WTC11 (cell line): ENCODE measurements around the gene ADRB2. TPM values are rescaled to one million over a fixed set of nuclear protein-coding genes. Genes with fewer than 3 reads are reported as not detected.

Experiments used
- ATAC-seq: fragments of 200-7000 bp; cut with Tn5 transposase; 2 replicates; pipeline ENCODE4 v1.10.0; 2021; ENCODE audit warnings: mild to moderate bottlenecking, moderate library complexity
- CTCF ChIA-PET: fragments of 300-600 bp; sonication (Branson Sonifier 250); formaldehyde crosslinking; loops from one replicate; lab custom pipeline; 2021; ENCODE audit warnings: antibody characterized with exemption; lab: Charles Lee
- POLR2A ChIA-PET: fragments of 350-600 bp; sonication (Branson Sonifier 250); formaldehyde crosslinking; loops from one replicate; lab custom pipeline; 2021; ENCODE audit warnings: antibody characterized with exemption; lab: Charles Lee
- DNase-seq: peaks from one replicate; pipeline ENCODE4 v3.0.0; 2021; ENCODE audit warnings: low spot score
- H3K27ac Mint-ChIP-seq: 2 replicates; pipeline ENCODE4 v1.8.0; 2021; ENCODE audit warnings: mixed read lengths
- H3K27me3 Mint-ChIP-seq: 2 replicates; pipeline ENCODE4 v1.8.0; 2021; ENCODE audit warnings: low read depth, mild to moderate bottlenecking, moderate library complexity, mixed read lengths
- H3K36me3 Mint-ChIP-seq: 2 replicates; pipeline ENCODE4 v1.8.0; 2021; ENCODE audit warnings: mixed read lengths
- H3K4me1 Mint-ChIP-seq: 2 replicates; pipeline ENCODE4 v1.8.0; 2022; ENCODE audit warnings: mixed read lengths
- H3K4me3 Mint-ChIP-seq: 2 replicates; pipeline ENCODE4 v1.8.0; 2021; ENCODE audit warnings: mild to moderate bottlenecking, moderate library complexity, mixed read lengths
- H3K9me3 Mint-ChIP-seq: 2 replicates; pipeline ENCODE4 v1.8.0; 2021; ENCODE audit warnings: mixed read lengths
- CREB1 ChIP-seq: sonication (generic); formaldehyde crosslinking; IDR thresholded peaks from 2 replicates; pipeline ENCODE4 v1.8.0; 2023; ENCODE audit warnings: mild to moderate bottlenecking, missing genetic modification reagents
- ELF4 ChIP-seq: sonication (generic); formaldehyde crosslinking; IDR thresholded peaks from 2 replicates; pipeline ENCODE4 v1.8.1; 2022; ENCODE audit warnings: low read depth, mild to moderate bottlenecking, moderate library complexity, missing genetic modification reagents
- FOXJ3 ChIP-seq: sonication (generic); formaldehyde crosslinking; IDR thresholded peaks from 2 replicates; pipeline ENCODE4 v1.9.0; 2021; ENCODE audit warnings: missing genetic modification reagents, mild to moderate bottlenecking, borderline replicate concordance
- FOXP1 ChIP-seq: sonication (generic); formaldehyde crosslinking; IDR thresholded peaks from 2 replicates; pipeline ENCODE4 v1.8.0; 2022; ENCODE audit warnings: missing genetic modification reagents, mild to moderate bottlenecking, moderate library complexity, borderline replicate concordance
- GABPB1 ChIP-seq: sonication (generic); formaldehyde crosslinking; IDR thresholded peaks from 2 replicates; pipeline ENCODE4 v1.8.1; 2023; ENCODE audit warnings: mild to moderate bottlenecking, missing genetic modification reagents
- JAZF1 ChIP-seq: fragments of 250-450 bp; sonication (Bioruptor Pico); IDR thresholded peaks from 2 replicates; pipeline ENCODE4 v1.9.0; 2021; ENCODE audit warnings: moderate library complexity, mild to moderate bottlenecking, inconsistent platforms
- MXD4 ChIP-seq: fragments of 250-450 bp; sonication (Bioruptor Pico); IDR thresholded peaks from 2 replicates; pipeline ENCODE4 v1.8.0; 2021; ENCODE audit warnings: mild to moderate bottlenecking, moderate library complexity, borderline replicate concordance
- SMAD4 ChIP-seq: sonication (generic); formaldehyde crosslinking; IDR thresholded peaks from 2 replicates; pipeline ENCODE4 v1.8.0; 2022; ENCODE audit warnings: mild to moderate bottlenecking, missing genetic modification reagents
- TEAD1 ChIP-seq: sonication (generic); formaldehyde crosslinking; IDR thresholded peaks from 2 replicates; pipeline ENCODE4 v1.8.0; 2022; ENCODE audit warnings: mild to moderate bottlenecking, missing genetic modification reagents
- ZNF138 ChIP-seq: sonication (generic); formaldehyde crosslinking; conservative IDR thresholded peaks from 2 replicates; pipeline ENCODE4 v1.8.1; 2022; ENCODE audit warnings: mild to moderate bottlenecking, moderate library complexity, missing genetic modification reagents
- ZNF263 ChIP-seq: sonication (generic); formaldehyde crosslinking; IDR thresholded peaks from 2 replicates; pipeline ENCODE4 v1.8.1; 2022; ENCODE audit warnings: low read depth, mild to moderate bottlenecking, moderate library complexity, missing genetic modification reagents
- total RNA-seq: library from RNA; stranded (reverse); gene quantifications from 3 replicates; pipeline ENCODE4 v1.2.3, GENCODE V29; 2021
- TF ChIP-seq, protein P1 (sequence below): sonication (generic); formaldehyde crosslinking; IDR thresholded peaks from 2 replicates; pipeline ENCODE4 v1.8.1; 2023; ENCODE audit warnings: mild to moderate bottlenecking, missing genetic modification reagents, borderline replicate concordance
- TF ChIP-seq, protein P2 (sequence below): sonication (generic); formaldehyde crosslinking; IDR thresholded peaks from 2 replicates; pipeline ENCODE4 v1.8.1; 2023; ENCODE audit warnings: mild to moderate bottlenecking, missing genetic modification reagents, moderate library complexity
- TF ChIP-seq, protein P3 (sequence below): fragments of 250-450 bp; sonication (Bioruptor Pico); IDR thresholded peaks from 2 replicates; pipeline ENCODE4 v1.9.0; 2021; ENCODE audit warnings: mild to moderate bottlenecking
- TF ChIP-seq, protein P4 (sequence below): sonication (generic); formaldehyde crosslinking; IDR thresholded peaks from 2 replicates; pipeline ENCODE4 v1.8.1; 2023; ENCODE audit warnings: mild to moderate bottlenecking, moderate library complexity, missing genetic modification reagents
- TF ChIP-seq, protein P5 (sequence below): fragments of 200-600 bp; IDR thresholded peaks from 2 replicates; pipeline ENCODE4 v1.8.0; 2022; ENCODE audit warnings: antibody characterized with exemption
- TF ChIP-seq, protein P6 (sequence below): sonication (generic); formaldehyde crosslinking; IDR thresholded peaks from 2 replicates; pipeline ENCODE4 v1.8.0; 2023; ENCODE audit warnings: missing genetic modification reagents, mild to moderate bottlenecking, borderline replicate concordance

The ADRB2 gene
- total RNA-seq, 1 experiment from 2014 or later, result 1.2 TPM

DNA sequence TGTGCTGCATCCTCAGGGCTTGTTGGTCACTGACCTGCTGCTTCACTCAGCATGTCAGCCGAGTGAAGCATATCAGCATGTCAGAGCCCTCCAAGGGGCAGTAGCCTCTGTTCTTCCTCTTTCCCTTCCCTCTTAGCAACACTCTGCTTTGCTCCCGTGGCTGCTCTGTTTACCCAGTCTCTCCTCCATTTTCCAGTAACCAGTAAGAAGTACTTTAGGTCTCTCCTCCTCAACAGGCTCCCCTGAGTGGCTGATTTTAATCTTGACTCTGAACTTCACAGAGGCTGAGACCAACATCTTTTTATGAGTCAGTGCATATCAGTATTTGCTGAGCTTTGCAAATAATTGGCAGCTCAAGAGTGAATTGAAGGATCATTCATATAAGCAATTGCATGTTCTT, 18.6 kb upstream of the ADRB2 start:
- Mint-ChIP-seq H3K27me3 (no peaks in the 10 kb centered on the region), H3K27ac (0 out of 2 replicates have a peak overlapping the region, but pooled peaks have one; percentile 20), H3K9me3 (peaks cover 4% of the 10 kb centered on the region; the same call in 1 of the 2 replicates), H3K36me3 (no peaks in the 10 kb centered on the region), H3K4me3 (no peak overlapping the region), H3K4me1 (peaks cover 19% of the 10 kb centered on the region)
- ChIA-PET POLR2A (no interaction called here), CTCF (no interaction called here)
- TF ChIP-seq MXD4 (CRISPR knock-in tag) (no peak), SMAD4 (no peak), JAZF1 (CRISPR knock-in tag) (no peak), FOXP1 (CRISPR knock-in tag) (no peak), ZNF263 (CRISPR knock-in tag) (no peak)
- TF ChIP-seq, protein P1, sequence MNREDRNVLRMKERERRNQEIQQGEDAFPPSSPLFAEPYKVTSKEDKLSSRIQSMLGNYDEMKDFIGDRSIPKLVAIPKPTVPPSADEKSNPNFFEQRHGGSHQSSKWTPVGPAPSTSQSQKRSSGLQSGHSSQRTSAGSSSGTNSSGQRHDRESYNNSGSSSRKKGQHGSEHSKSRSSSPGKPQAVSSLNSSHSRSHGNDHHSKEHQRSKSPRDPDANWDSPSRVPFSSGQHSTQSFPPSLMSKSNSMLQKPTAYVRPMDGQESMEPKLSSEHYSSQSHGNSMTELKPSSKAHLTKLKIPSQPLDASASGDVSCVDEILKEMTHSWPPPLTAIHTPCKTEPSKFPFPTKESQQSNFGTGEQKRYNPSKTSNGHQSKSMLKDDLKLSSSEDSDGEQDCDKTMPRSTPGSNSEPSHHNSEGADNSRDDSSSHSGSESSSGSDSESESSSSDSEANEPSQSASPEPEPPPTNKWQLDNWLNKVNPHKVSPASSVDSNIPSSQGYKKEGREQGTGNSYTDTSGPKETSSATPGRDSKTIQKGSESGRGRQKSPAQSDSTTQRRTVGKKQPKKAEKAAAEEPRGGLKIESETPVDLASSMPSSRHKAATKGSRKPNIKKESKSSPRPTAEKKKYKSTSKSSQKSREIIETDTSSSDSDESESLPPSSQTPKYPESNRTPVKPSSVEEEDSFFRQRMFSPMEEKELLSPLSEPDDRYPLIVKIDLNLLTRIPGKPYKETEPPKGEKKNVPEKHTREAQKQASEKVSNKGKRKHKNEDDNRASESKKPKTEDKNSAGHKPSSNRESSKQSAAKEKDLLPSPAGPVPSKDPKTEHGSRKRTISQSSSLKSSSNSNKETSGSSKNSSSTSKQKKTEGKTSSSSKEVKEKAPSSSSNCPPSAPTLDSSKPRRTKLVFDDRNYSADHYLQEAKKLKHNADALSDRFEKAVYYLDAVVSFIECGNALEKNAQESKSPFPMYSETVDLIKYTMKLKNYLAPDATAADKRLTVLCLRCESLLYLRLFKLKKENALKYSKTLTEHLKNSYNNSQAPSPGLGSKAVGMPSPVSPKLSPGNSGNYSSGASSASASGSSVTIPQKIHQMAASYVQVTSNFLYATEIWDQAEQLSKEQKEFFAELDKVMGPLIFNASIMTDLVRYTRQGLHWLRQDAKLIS (CRISPR knock-in tag), result no peak
- TF ChIP-seq, protein P2, sequence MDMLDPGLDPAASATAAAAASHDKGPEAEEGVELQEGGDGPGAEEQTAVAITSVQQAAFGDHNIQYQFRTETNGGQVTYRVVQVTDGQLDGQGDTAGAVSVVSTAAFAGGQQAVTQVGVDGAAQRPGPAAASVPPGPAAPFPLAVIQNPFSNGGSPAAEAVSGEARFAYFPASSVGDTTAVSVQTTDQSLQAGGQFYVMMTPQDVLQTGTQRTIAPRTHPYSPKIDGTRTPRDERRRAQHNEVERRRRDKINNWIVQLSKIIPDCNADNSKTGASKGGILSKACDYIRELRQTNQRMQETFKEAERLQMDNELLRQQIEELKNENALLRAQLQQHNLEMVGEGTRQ, result no peak
- no peak for DNase-seq
- ATAC-seq, result no peak

DNA sequence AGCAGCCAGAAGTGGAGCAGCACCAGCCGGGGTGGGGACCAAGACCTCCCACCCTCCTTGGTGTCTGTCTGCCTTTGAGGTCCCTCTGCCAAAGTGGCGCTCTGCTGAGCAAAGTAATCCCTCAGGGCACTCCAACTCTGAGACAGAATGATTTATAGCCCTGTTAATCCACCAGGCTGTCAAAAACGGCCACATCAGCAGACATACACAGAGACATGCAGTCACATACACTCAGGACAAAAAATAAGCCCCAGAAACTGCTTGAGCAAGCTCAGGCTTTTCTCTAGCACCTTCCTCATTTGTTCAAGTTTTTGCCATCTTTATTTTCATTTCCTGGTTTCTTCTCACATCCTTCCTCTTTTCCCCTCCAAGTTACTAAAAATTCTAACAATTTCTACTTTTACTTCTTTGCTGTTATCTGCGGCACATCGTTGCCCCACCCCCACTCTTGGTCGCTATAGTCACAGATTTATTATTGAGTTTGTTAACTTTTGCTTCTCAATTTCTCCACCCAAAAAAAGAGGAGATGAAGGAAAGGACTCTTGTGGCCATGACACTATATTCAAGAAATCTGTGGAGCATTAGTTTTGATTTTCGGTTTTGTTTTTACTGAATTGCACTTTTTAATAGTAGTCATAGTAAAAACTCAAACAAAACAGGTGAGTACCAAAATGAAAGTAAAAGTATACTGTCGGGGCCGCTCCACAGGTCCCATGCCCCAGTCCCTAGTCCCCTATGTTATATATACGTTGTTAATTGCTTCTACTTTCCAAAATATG, 17.4 kb upstream of the ADRB2 start:
- DNase-seq (no peak), ATAC-seq (no peak)
- POLR2A ChIA-PET, result no interaction called here
- Mint-ChIP-seq H3K27me3 (no peaks in the 10 kb centered on the region), H3K27ac (no peak overlapping the region), H3K4me3 (no peak overlapping the region), H3K36me3 (no peaks in the 10 kb centered on the region), H3K4me1 (peaks cover 19% of the 10 kb centered on the region), H3K9me3 (peaks cover 9% of the 10 kb centered on the region; the same call in 1 of the 2 replicates)
- CTCF ChIA-PET, result no interaction called here
- TF ChIP-seq CREB1 (CRISPR knock-in tag) (no peak), GABPB1 (CRISPR knock-in tag) (no peak), ZNF138 (CRISPR knock-in tag) (no peak), FOXJ3 (CRISPR knock-in tag) (no peak), TEAD1 (CRISPR knock-in tag) (no peak), JAZF1 (CRISPR knock-in tag) (no peak), ELF4 (CRISPR knock-in tag) (no peak)
- TF ChIP-seq, protein P2, result no peak
- TF ChIP-seq, protein P3, sequence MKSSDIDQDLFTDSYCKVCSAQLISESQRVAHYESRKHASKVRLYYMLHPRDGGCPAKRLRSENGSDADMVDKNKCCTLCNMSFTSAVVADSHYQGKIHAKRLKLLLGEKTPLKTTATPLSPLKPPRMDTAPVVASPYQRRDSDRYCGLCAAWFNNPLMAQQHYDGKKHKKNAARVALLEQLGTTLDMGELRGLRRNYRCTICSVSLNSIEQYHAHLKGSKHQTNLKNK (CRISPR knock-in tag), result no peak
- TF ChIP-seq, protein P4, sequence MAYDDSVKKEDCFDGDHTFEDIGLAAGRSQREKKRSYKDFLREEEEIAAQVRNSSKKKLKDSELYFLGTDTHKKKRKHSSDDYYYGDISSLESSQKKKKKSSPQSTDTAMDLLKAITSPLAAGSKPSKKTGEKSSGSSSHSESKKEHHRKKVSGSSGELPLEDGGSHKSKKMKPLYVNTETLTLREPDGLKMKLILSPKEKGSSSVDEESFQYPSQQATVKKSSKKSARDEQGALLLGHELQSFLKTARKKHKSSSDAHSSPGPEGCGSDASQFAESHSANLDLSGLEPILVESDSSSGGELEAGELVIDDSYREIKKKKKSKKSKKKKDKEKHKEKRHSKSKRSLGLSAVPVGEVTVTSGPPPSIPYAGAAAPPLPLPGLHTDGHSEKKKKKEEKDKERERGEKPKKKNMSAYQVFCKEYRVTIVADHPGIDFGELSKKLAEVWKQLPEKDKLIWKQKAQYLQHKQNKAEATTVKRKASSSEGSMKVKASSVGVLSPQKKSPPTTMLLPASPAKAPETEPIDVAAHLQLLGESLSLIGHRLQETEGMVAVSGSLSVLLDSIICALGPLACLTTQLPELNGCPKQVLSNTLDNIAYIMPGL (CRISPR knock-in tag), result no peak
- TF ChIP-seq, protein P5, sequence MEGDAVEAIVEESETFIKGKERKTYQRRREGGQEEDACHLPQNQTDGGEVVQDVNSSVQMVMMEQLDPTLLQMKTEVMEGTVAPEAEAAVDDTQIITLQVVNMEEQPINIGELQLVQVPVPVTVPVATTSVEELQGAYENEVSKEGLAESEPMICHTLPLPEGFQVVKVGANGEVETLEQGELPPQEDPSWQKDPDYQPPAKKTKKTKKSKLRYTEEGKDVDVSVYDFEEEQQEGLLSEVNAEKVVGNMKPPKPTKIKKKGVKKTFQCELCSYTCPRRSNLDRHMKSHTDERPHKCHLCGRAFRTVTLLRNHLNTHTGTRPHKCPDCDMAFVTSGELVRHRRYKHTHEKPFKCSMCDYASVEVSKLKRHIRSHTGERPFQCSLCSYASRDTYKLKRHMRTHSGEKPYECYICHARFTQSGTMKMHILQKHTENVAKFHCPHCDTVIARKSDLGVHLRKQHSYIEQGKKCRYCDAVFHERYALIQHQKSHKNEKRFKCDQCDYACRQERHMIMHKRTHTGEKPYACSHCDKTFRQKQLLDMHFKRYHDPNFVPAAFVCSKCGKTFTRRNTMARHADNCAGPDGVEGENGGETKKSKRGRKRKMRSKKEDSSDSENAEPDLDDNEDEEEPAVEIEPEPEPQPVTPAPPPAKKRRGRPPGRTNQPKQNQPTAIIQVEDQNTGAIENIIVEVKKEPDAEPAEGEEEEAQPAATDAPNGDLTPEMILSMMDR, result no peak
- TF ChIP-seq, protein P6, sequence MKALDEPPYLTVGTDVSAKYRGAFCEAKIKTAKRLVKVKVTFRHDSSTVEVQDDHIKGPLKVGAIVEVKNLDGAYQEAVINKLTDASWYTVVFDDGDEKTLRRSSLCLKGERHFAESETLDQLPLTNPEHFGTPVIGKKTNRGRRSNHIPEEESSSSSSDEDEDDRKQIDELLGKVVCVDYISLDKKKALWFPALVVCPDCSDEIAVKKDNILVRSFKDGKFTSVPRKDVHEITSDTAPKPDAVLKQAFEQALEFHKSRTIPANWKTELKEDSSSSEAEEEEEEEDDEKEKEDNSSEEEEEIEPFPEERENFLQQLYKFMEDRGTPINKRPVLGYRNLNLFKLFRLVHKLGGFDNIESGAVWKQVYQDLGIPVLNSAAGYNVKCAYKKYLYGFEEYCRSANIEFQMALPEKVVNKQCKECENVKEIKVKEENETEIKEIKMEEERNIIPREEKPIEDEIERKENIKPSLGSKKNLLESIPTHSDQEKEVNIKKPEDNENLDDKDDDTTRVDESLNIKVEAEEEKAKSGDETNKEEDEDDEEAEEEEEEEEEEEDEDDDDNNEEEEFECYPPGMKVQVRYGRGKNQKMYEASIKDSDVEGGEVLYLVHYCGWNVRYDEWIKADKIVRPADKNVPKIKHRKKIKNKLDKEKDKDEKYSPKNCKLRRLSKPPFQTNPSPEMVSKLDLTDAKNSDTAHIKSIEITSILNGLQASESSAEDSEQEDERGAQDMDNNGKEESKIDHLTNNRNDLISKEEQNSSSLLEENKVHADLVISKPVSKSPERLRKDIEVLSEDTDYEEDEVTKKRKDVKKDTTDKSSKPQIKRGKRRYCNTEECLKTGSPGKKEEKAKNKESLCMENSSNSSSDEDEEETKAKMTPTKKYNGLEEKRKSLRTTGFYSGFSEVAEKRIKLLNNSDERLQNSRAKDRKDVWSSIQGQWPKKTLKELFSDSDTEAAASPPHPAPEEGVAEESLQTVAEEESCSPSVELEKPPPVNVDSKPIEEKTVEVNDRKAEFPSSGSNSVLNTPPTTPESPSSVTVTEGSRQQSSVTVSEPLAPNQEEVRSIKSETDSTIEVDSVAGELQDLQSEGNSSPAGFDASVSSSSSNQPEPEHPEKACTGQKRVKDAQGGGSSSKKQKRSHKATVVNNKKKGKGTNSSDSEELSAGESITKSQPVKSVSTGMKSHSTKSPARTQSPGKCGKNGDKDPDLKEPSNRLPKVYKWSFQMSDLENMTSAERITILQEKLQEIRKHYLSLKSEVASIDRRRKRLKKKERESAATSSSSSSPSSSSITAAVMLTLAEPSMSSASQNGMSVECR, result no peak
